ENCODE data around the gene TCF12. TPM values are rescaled to one million over a fixed set of nuclear protein-coding genes. Genes with fewer than 3 reads are reported as not detected.

Gene TCF12
- total RNA-seq, 1 experiment from 2014 or later: 102 TPM

GRCh38 chr15:57082054-57082728 lies 163.7 kb downstream of the TCF12 start:
- intact Hi-C loops (cut with micrococcal nuclease; ENCODE audit: unreplicated experiment): no loop called here
- H3K4me1 ChIP-seq (ENCODE audit: control insufficient read depth, insufficient read depth, low read length): peaks cover 8% of the 10 kb centered on the region; the same call in 1 of the 2 replicates
- POLR2A ChIA-PET: no interaction called here
- H3K9me3 ChIP-seq (ENCODE audit: control insufficient read depth, insufficient read depth, low read depth, low read length): no peaks in the 10 kb centered on the region
- no TSS peak for BruUV-seq (replicated peaks)
- no peak overlapping the region for H3K27ac ChIP-seq (ENCODE audit: low read length)
- DNase-seq (ENCODE audit: low read depth, low spot score) (no peak), ATAC-seq (peak; percentile 76)
- TF ChIP-seq CTCF (IDR thresholded peaks at IDR 0.05) (no peak), TCF7L2 (IDR thresholded peaks at IDR 0.05; ENCODE audit: low read depth, low read length) (no peak), POLR2AphosphoS5 (IDR thresholded peaks at IDR 0.05; ENCODE audit: low read depth, low read length) (no peak), SIN3A (IDR thresholded peaks at IDR 0.05; ENCODE audit: borderline replicate concordance, insufficient read depth, low read depth, low read length) (no peak), REST (IDR thresholded peaks at IDR 0.05; ENCODE audit: insufficient read depth in 1 of 2, low read depth in 2 of 2, low read length in 1 of 2) (no peak)
- H3K4me3 ChIP-seq (ENCODE audit: low read depth in 2 of 2, low read length in 2 of 2): no peak overlapping the region
- no peaks in the 10 kb centered on the region for H3K27me3 ChIP-seq (ENCODE audit: control insufficient read depth, insufficient read depth, low read length)
- H3K36me3 ChIP-seq (ENCODE audit: control insufficient read depth, insufficient read depth, low read length): no peaks in the 10 kb centered on the region
- CTCF ChIA-PET: no interaction called here
- in situ Hi-C loops (cut with HindIII; ENCODE audit: low pct_unique_long_range_greater_than_20kb, low sequenced_read_pairs): no loop called here

- H3K4me1 ChIP-seq (ENCODE audit: control insufficient read depth, insufficient read depth, low read length): peaks cover 8% of the 10 kb centered on the region; the same call in 1 of the 2 replicates
- H3K27ac ChIP-seq (ENCODE audit: low read length): no peak overlapping the region
- no peaks in the 10 kb centered on the region for H3K27me3 ChIP-seq (ENCODE audit: control insufficient read depth, insufficient read depth, low read length)
- POLR2A ChIA-PET: no interaction called here
- in situ Hi-C loops (cut with HindIII; ENCODE audit: low pct_unique_long_range_greater_than_20kb, low sequenced_read_pairs): no loop called here
- H3K4me3 ChIP-seq (ENCODE audit: low read depth in 2 of 2, low read length in 2 of 2): no peak overlapping the region
- H3K9me3 ChIP-seq (ENCODE audit: control insufficient read depth, insufficient read depth, low read depth, low read length): no peaks in the 10 kb centered on the region
- ATAC-seq: no peak
- no peaks in the 10 kb centered on the region for H3K36me3 ChIP-seq (ENCODE audit: control insufficient read depth, insufficient read depth, low read length)
- CTCF ChIA-PET: no interaction called here
- intact Hi-C loops (cut with micrococcal nuclease; ENCODE audit: unreplicated experiment): no loop called here
- TF ChIP-seq POLR2AphosphoS5 (IDR thresholded peaks at IDR 0.05; ENCODE audit: low read depth, low read length) (no peak), TCF7L2 (IDR thresholded peaks at IDR 0.05; ENCODE audit: low read depth, low read length) (no peak), REST (IDR thresholded peaks at IDR 0.05; ENCODE audit: insufficient read depth in 1 of 2, low read depth in 2 of 2, low read length in 1 of 2) (no peak), SIN3A (IDR thresholded peaks at IDR 0.05; ENCODE audit: borderline replicate concordance, insufficient read depth, low read depth, low read length) (no peak), CTCF (IDR thresholded peaks at IDR 0.05) (no peak)
- no TSS peak for BruUV-seq (replicated peaks)
- no peak for DNase-seq (ENCODE audit: low read depth, low spot score)
These were observed 165.7 kb downstream of the TCF12 start for GRCh38 chr15:57084192-57084591.
